Left lung (tissue), 10 donors: ENCODE measurements around the gene RALGAPB. TPM values are rescaled to one million over a fixed set of nuclear protein-coding genes. Genes with fewer than 3 reads are reported as not detected.

Experiments
- ATAC-seq: fragments of 200-7000 bp; cut with Tn5 transposase; one replicate; pipeline ENCODE4 v1.9.1; 2020; ENCODE audit warnings: moderate library complexity
- DNase-seq, 4 donors: peaks; one replicate each; pipeline ENCODE4 v3.0.0-alpha.2; 2013 to 2020
- H3K27ac ChIP-seq, 2 donors: fragments of 200-600 bp; sonication (generic) in 1 of 2; one replicate each; pipeline versions ENCODE4 v1.5.0 to v1.8.0; 2020 to 2021
- H3K27me3 ChIP-seq, 2 donors: fragments of 200-600 bp; sonication (generic) in 1 of 2; one replicate each; pipeline versions ENCODE4 v1.5.0 to v1.8.0; 2020 to 2021
- H3K36me3 ChIP-seq, 2 donors: fragments of 200-600 bp; sonication (generic) in 1 of 2; one replicate each; pipeline versions ENCODE4 v1.5.0 to v1.8.0; 2020 to 2021
- H3K4me1 ChIP-seq, 2 donors: fragments of 200-600 bp; one replicate each; pipeline ENCODE4 v1.8.0; 2021
- H3K4me3 ChIP-seq, 2 donors: fragments of 200-600 bp; sonication (generic) in 1 of 2; one replicate each; pipeline versions ENCODE4 v1.5.0 to v1.8.0; 2020 to 2021; ENCODE audit warnings: mild to moderate bottlenecking in 1 of 2
- H3K9me3 ChIP-seq, 2 donors: fragments of 200-600 bp; sonication (generic) in 1 of 2; one replicate each; pipeline versions ENCODE4 v1.5.0 to v1.8.0; 2020 to 2021
- intact Hi-C, 2 donors: fragments of 100-400 bp; cut with DNase I; formaldehyde crosslinking; loops; one replicate each; pipeline versions ENCODE4 v1.11.2 to v1.14.2; 2022
- polyA plus RNA-seq, 6 donors: library from polyadenylated mRNA; unstranded; fragments of 120-200 nt; gene quantifications; one replicate each; pipeline ENCODE4 v1.2.1, GENCODE V29; 2013; ENCODE audit not compliant: insufficient read length in 6 of 6
- total RNA-seq, 2 donors: library from RNA; stranded (reverse); fragmentation: NEBNext Ultra II Directional; extraction: Animal tissue kit (Norgen Biotek cat#: 25700); gene quantifications; one replicate each; pipeline ENCODE4 v1.2.1, GENCODE V29; 2021
- TF ChIP-seq, protein P1 (sequence below), 2 donors: fragments of 200-600 bp; sonication (generic) in 1 of 2; IDR thresholded peaks; one replicate each; pipeline versions ENCODE4 v1.5.0 to v1.8.0; 2021; ENCODE audit warnings: antibody characterized with exemption in 2 of 2
- donor health status: DM: no; HTN: yes; CAD: no.
- donor health status: DM: no; HTN: no; CAD: no.

Gene RALGAPB
- total and polyA plus RNA-seq, 8 donors = 29.6 to 38.4 (median 35.8) TPM

DNA sequence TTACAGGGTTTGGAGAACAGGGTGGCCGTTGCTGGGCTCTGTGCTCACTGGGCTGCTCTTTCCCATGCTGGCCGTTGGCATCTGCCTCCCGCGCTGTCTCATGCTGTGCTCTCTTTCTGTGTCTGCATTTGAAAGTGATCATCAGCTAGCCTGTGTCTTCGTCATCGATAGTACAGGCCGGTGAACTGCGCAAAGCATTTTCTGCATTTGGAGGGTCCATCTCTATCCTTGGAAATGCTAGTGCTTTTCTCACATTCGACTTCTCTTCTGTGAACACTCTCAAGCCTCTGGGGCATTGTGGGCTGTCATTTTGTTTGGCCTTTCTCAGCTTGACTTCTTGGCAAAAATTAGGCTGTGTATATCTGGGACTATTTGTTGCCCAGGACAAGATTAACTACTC, 30.7 kb upstream of the RALGAPB start:
- peaks cover 0 to 5% of the 10 kb centered on the region in 2 donors for H3K27me3 ChIP-seq
- H3K36me3 ChIP-seq = no peaks in the 10 kb centered on the region
- no peaks in the 10 kb centered on the region for H3K9me3 ChIP-seq
- intact Hi-C loops = no loop called here
- TF ChIP-seq, protein P1, sequence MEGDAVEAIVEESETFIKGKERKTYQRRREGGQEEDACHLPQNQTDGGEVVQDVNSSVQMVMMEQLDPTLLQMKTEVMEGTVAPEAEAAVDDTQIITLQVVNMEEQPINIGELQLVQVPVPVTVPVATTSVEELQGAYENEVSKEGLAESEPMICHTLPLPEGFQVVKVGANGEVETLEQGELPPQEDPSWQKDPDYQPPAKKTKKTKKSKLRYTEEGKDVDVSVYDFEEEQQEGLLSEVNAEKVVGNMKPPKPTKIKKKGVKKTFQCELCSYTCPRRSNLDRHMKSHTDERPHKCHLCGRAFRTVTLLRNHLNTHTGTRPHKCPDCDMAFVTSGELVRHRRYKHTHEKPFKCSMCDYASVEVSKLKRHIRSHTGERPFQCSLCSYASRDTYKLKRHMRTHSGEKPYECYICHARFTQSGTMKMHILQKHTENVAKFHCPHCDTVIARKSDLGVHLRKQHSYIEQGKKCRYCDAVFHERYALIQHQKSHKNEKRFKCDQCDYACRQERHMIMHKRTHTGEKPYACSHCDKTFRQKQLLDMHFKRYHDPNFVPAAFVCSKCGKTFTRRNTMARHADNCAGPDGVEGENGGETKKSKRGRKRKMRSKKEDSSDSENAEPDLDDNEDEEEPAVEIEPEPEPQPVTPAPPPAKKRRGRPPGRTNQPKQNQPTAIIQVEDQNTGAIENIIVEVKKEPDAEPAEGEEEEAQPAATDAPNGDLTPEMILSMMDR (IDR thresholded peaks at IDR 0.05) = no peak
- ATAC-seq (no peak), DNase-seq (no peak)
- H3K27ac ChIP-seq = no peak overlapping the region
- H3K4me1 ChIP-seq = peaks cover 0 to under 1% of the 10 kb centered on the region in 2 donors
- no peak overlapping the region for H3K4me3 ChIP-seq

DNA sequence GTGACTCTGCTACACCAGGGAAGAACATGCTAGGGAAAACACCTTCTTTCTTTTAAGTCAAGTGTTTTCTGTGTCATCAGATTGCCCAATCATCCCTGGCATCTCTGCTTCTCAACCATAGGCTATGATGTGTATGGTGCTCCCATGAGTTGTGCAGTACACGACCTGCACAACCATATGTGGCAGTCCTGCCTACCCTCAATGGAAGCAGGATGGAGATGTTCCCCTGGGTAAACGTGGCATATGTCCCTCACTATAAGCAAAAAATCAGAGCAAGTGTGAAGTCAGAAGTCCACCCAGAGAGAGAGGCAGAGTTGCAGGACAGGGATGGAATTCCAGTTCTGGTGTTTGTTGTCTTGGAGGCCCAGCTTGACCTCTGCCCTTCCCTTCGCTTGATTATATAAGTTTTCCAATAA, 27.3 kb upstream of the RALGAPB start:
- TF ChIP-seq, protein P1 (IDR thresholded peaks at IDR 0.05) = no peak
- H3K27me3 ChIP-seq = peaks cover 0 to 5% of the 10 kb centered on the region in 2 donors
- ATAC-seq (no peak), DNase-seq (no peak)
- H3K4me3 ChIP-seq = no peak overlapping the region
- H3K36me3 ChIP-seq = peaks cover 0 to 20% of the 10 kb centered on the region in 2 donors
- no peaks in the 10 kb centered on the region for H3K9me3 ChIP-seq
- H3K27ac ChIP-seq = no peak overlapping the region
- intact Hi-C loops = no loop called here
- peaks cover 7 to 14% of the 10 kb centered on the region in 2 donors for H3K4me1 ChIP-seq

DNA sequence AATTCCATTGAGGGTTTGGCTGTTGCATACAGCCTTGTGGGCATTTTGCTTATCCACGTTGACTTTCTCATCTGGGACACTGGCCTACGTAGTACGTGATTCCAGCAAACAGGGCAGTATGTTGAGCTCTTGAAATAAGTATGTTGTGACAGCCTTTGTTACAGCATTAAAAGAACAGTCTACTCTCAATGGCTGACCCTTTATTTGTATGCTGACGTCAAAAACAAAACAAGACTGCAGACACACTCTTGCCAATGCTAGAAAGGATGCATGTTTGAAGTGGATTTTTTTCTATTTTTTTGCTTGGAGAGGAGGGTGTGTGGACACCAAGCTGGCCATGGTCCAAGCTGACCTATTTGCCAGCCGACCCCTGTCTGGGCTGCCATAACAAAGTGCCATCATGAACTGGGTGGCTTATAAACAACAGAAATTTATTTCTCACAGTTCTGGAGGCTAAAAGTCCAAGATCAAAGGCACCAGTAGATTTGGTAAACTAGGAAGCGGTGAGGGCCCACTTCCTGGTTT, 26.7 kb upstream of the RALGAPB start:
- DNase-seq (no peak), ATAC-seq (no peak)
- intact Hi-C loops = no loop called here
- Histone ChIP-seq H3K4me3 (peak overlapping the region in 1 of 2 donors; percentile 95), H3K27ac (peak overlapping the region in 1 of 2 donors; percentile 77), H3K4me1 (peaks cover 7 to 14% of the 10 kb centered on the region in 2 donors), H3K9me3 (no peaks in the 10 kb centered on the region), H3K36me3 (peaks cover 0 to 25% of the 10 kb centered on the region in 2 donors), H3K27me3 (peaks cover 0 to 5% of the 10 kb centered on the region in 2 donors)
- TF ChIP-seq, protein P1 (IDR thresholded peaks at IDR 0.05) = no peak

DNA sequence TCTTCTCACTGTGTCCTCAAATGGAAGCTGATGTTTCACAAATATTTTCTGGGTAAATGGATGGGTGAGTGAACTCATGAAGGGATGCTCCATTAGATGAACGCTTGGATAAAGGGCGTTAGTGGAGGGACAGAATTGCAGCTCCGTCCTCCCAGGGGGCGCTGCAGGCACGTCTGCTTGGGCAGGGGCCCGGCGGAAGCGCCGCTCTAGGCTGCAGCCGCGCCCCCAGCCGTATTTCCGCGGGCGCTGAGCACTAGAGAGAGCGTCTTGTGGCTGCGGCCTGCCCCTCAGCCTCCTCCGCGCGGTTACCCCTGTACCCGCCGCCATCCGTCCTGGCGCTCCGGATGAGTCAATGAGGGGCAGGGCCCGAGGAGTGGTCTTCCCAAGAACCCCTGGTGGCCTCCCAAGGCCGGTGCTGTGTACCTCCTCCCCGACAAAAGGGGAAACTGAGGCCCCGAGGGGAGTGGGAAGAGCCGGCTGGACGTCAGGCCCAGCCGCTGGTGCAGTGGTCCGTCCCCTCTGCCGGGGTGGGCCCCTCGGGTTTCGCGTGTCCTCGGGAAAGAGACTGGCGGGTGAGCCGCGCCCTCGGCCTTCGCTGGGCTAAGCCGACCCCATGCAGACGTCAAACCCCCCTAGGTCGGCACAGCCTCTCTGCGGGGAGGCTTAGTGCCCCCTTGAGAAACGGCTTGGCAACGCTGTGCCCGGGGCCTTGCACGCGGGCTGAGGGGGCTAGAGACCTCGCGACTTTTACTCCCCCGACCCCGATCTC, 26.0 kb upstream of the RALGAPB start:
- TF ChIP-seq, protein P1 (IDR thresholded peaks at IDR 0.05) = peak; percentile 97 to 98

DNA sequence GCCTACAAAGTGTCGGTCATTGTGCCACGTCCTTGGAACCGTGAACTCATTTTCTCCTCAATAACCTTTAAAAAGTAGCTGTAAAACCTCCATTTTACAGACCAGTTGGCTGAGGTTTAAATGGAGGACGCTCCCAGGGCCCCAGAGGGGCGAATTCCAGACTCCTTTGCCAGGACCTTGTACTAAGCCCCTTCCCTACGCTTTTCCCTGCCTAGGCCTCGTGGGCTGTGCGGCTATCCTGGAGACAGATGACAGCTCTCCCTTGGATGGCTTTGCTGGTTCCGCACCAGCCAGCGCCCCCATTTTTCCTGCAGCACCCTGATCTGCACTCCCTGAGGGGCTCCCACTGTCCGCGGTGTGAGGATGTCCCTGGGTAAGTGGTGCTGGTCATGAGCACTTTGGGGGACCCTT, 25.4 kb upstream of the RALGAPB start:
- Histone ChIP-seq H3K4me3 (peak overlapping the region; percentile 93 to 95), H3K9me3 (no peaks in the 10 kb centered on the region), H3K27ac (peak overlapping the region in 1 of 2 donors; percentile 77), H3K27me3 (no peaks in the 10 kb centered on the region), H3K36me3 (peaks cover 0 to 25% of the 10 kb centered on the region in 2 donors), H3K4me1 (peaks cover 7 to 14% of the 10 kb centered on the region in 2 donors)
- TF ChIP-seq, protein P1 (IDR thresholded peaks at IDR 0.05) = no peak
- DNase-seq = no peak
- peak; percentile 4 for ATAC-seq
- intact Hi-C loops = no loop called here

More for the DNA sequence above, 26.0 kb upstream of the RALGAPB start:
- ATAC-seq (peak; percentile 99), DNase-seq (peak; percentile 87 to 99 (median 92))
- H3K36me3 ChIP-seq = peaks cover 0 to 25% of the 10 kb centered on the region in 2 donors
- peaks cover 0 to 4% of the 10 kb centered on the region in 2 donors for H3K27me3 ChIP-seq
- intact Hi-C loops = no loop called here
- H3K9me3 ChIP-seq = no peaks in the 10 kb centered on the region
- peaks cover 7 to 14% of the 10 kb centered on the region in 2 donors for H3K4me1 ChIP-seq
- peak overlapping the region; percentile 68 to 77 for H3K27ac ChIP-seq
- peak overlapping the region; percentile 93 to 95 for H3K4me3 ChIP-seq
